B cell (primary cell): ENCODE data around the gene CAPN5.

Experiments used
- CTCF ChIP-seq: fragments of 200-600 bp; IDR thresholded peaks from one replicate; pipeline ENCODE4 v1.8.0; 2022; ENCODE audit warnings: antibody characterized with exemption, mild to moderate bottlenecking
- EZH2 ChIP-seq: IDR thresholded peaks from 2 replicates; pipeline ENCODE4 v1.6.1; 2012; ENCODE audit warnings: borderline replicate concordance, low read depth, mild to moderate bottlenecking, moderate library complexity, low read length; ENCODE audit not compliant: insufficient read depth, poor library complexity, severe bottlenecking

GRCh38 chr11:77175021-77175842 is 108.5 kb downstream of the CAPN5 start:
- TF ChIP-seq CTCF (no peak), EZH2 (no peak)
